Forelimb muscle (tissue), 1 donor: Measurements from ENCODE around the gene TM9SF3. TPM values are rescaled to one million over a fixed set of nuclear protein-coding genes. Genes with fewer than 3 reads are reported as not detected.
"Not testable (repeated sequence)": the region's sequence is repeated elsewhere in the genome, so short reads cannot be mapped to it uniquely, and the experiment has no call there.

Source experiments
- DNase-seq: peaks from one replicate; pipeline ENCODE4 v3.0.0-alpha.2; 2013; ENCODE audit warnings: low read depth
- polyA plus RNA-seq: library from polyadenylated mRNA; unstranded; fragments of 120-200 nt; gene quantifications from one replicate; pipeline ENCODE4 v1.2.1, GENCODE V29; 2013; ENCODE audit not compliant: insufficient read length

Gene TM9SF3
- polyA plus RNA-seq, 1 donor: 76.7 TPM

- DNase-seq: no peak
These were observed 16.3 kb downstream of the TM9SF3 start for GRCh38 chr10:96570511-96570910.

- no peak for DNase-seq
These were observed 18.4 kb downstream of the TM9SF3 start for GRCh38 chr10:96568402-96568801.

GRCh38 chr10:96565774-96566173 lies 21.0 kb downstream of the TM9SF3 start:
- DNase-seq: no peak

- no peak for DNase-seq
These were observed 25.6 kb downstream of the TM9SF3 start for GRCh38 chr10:96560966-96561887.

GRCh38 chr10:96560489-96560888 lies 26.3 kb downstream of the TM9SF3 start:
- no peak for DNase-seq

GRCh38 chr10:96556003-96556402 lies 30.8 kb downstream of the TM9SF3 start:
- DNase-seq: no peak

- no peak for DNase-seq
These were observed 31.5 kb downstream of the TM9SF3 start for GRCh38 chr10:96555330-96555729.

- no peak for DNase-seq
These were observed 38.2 kb downstream of the TM9SF3 start for GRCh38 chr10:96548589-96548988.

GRCh38 chr10:96545558-96545957 lies 41.3 kb downstream of the TM9SF3 start:
- not testable (repeated sequence) for DNase-seq

GRCh38 chr10:96541921-96542320 lies 44.9 kb downstream of the TM9SF3 start:
- DNase-seq: no peak

GRCh38 chr10:96540240-96540639 lies 46.6 kb downstream of the TM9SF3 start:
- no peak for DNase-seq

GRCh38 chr10:96538683-96539082 lies 48.1 kb downstream of the TM9SF3 start:
- DNase-seq: no peak

GRCh38 chr10:96536129-96536528 lies 50.7 kb downstream of the TM9SF3 start:
- DNase-seq: no peak

- DNase-seq: no peak
These were observed 54.3 kb downstream of the TM9SF3 start for GRCh38 chr10:96532523-96532922.

GRCh38 chr10:96529634-96530279 lies 57.1 kb downstream of the TM9SF3 start:
- no peak for DNase-seq

GRCh38 chr10:96524741-96525140 lies 62.1 kb downstream of the TM9SF3 start:
- no peak for DNase-seq

- DNase-seq: no peak
These were observed 69.5 kb downstream of the TM9SF3 start for GRCh38 chr10:96517284-96517683.

GRCh38 chr10:96516337-96516736 lies 70.5 kb downstream of the TM9SF3 start:
- DNase-seq: no peak

- DNase-seq: peak; percentile 11
These were observed 72.9 kb downstream of the TM9SF3 start, which contains the start of gene TLL2 for GRCh38 chr10:96513698-96514561. Gene TLL2, minus strand, starts transcription at chr10:96513926. Its CDS starts 241 bp downstream, at chr10:96513685.

- DNase-seq: no peak
These were observed 73.5 kb downstream of the TM9SF3 start for GRCh38 chr10:96513305-96513697.

GRCh38 chr10:96512524-96513304 lies 74.1 kb downstream of the TM9SF3 start:
- no peak for DNase-seq
